Astrocyte (in vitro differentiated cells and primary cell): Measurements from ENCODE around the gene SRBD1. TPM values are rescaled to one million over a fixed set of nuclear protein-coding genes. Genes with fewer than 3 reads are reported as not detected.

ENCODE experiments used
- DNase-seq: peaks from one replicate; pipeline ENCODE4 v3.0.0-alpha.2; 2010; ENCODE audit warnings: low read depth
- FAIRE-seq: peaks from 2 replicates; lab custom pipeline; 2011; peaks lifted over from hg19 to GRCh38; lab: Jason Lieb, UNC
- H2AFZ ChIP-seq: 2 replicates; pipeline ENCODE4 v1.6.0; 2012; ENCODE audit warnings: low read depth, low read length, inconsistent platforms
- H3K27ac ChIP-seq: 2 replicates; pipeline ENCODE4 v1.5.1; 2011; ENCODE audit warnings: low read depth, low read length, inconsistent platforms
- H3K27me3 ChIP-seq: 2 replicates; pipeline ENCODE4 v1.6.0; 2011; ENCODE audit warnings: low read length, inconsistent platforms; ENCODE audit not compliant: insufficient read depth
- H3K36me3 ChIP-seq: 2 replicates; pipeline ENCODE4 v1.5.1; 2011; ENCODE audit warnings: low read length, inconsistent platforms; ENCODE audit not compliant: insufficient read depth
- H3K4me1 ChIP-seq: 2 replicates; pipeline ENCODE4 v1.5.1; 2011; ENCODE audit warnings: low read length, inconsistent platforms; ENCODE audit not compliant: insufficient read depth
- H3K4me2 ChIP-seq: 2 replicates; pipeline ENCODE4 v1.6.0; 2012; ENCODE audit warnings: low read length, inconsistent platforms
- H3K4me3 ChIP-seq: 2 replicates; pipeline ENCODE4 v1.5.1; 2011; ENCODE audit warnings: low read depth, mild to moderate bottlenecking, low read length, inconsistent platforms; ENCODE audit not compliant: insufficient read depth
- H3K79me2 ChIP-seq: 2 replicates; pipeline ENCODE4 v1.6.0; 2012; ENCODE audit warnings: mild to moderate bottlenecking, low read length, inconsistent platforms; ENCODE audit not compliant: insufficient read depth
- H3K9ac ChIP-seq: 2 replicates; pipeline ENCODE4 v1.6.0; 2012; ENCODE audit warnings: mild to moderate bottlenecking, low read length, inconsistent platforms
- H3K9me3 ChIP-seq: 2 replicates; pipeline ENCODE4 v1.5.1; 2012; ENCODE audit warnings: low read depth, mild to moderate bottlenecking, low read length, inconsistent platforms; ENCODE audit not compliant: insufficient read depth
- H4K20me1 ChIP-seq: 2 replicates; pipeline ENCODE4 v1.6.0; 2012; ENCODE audit warnings: low read length, inconsistent platforms; ENCODE audit not compliant: insufficient read depth
- H3K27ac Mint-ChIP-seq: one replicate; pipeline ENCODE4 v1.8.0; 2021; ENCODE audit warnings: mild to moderate bottlenecking, mixed read lengths; ENCODE audit not compliant: unreplicated experiment
- H3K27me3 Mint-ChIP-seq: one replicate; pipeline ENCODE4 v1.8.0; 2021; ENCODE audit warnings: low read depth, mixed read lengths; ENCODE audit not compliant: unreplicated experiment
- H3K36me3 Mint-ChIP-seq: one replicate; pipeline ENCODE4 v1.8.0; 2021; ENCODE audit warnings: low read depth, mixed read lengths; ENCODE audit not compliant: unreplicated experiment
- H3K4me1 Mint-ChIP-seq: one replicate; pipeline ENCODE4 v1.8.0; 2021; ENCODE audit warnings: low read depth, mixed read lengths; ENCODE audit not compliant: unreplicated experiment
- H3K4me3 Mint-ChIP-seq: one replicate; pipeline ENCODE4 v1.8.0; 2021; ENCODE audit warnings: mild to moderate bottlenecking, moderate library complexity, mixed read lengths; ENCODE audit not compliant: unreplicated experiment
- H3K9me3 Mint-ChIP-seq: one replicate; pipeline ENCODE4 v1.8.0; 2021; ENCODE audit warnings: mild to moderate bottlenecking, mixed read lengths; ENCODE audit not compliant: unreplicated experiment
- EZH2 ChIP-seq: IDR thresholded peaks from 2 replicates; pipeline ENCODE4 v1.6.1; 2012; ENCODE audit warnings: mild to moderate bottlenecking, low read length, inconsistent platforms; ENCODE audit not compliant: insufficient read depth
- total RNA-seq: library from RNA; stranded (reverse); gene quantifications from 2 replicates; pipeline ENCODE4 v1.2.1, GENCODE V29; 2021
- TF ChIP-seq, protein P1 (sequence below): IDR thresholded peaks from 2 replicates; pipeline ENCODE4 v1.5.1; 2011; ENCODE audit warnings: low read depth, mild to moderate bottlenecking, inconsistent platforms, low read length, moderate library complexity; ENCODE audit not compliant: insufficient read depth

The SRBD1 gene
- total RNA-seq, 1 donor from 2014 or later = 9.3 TPM

DNA sequence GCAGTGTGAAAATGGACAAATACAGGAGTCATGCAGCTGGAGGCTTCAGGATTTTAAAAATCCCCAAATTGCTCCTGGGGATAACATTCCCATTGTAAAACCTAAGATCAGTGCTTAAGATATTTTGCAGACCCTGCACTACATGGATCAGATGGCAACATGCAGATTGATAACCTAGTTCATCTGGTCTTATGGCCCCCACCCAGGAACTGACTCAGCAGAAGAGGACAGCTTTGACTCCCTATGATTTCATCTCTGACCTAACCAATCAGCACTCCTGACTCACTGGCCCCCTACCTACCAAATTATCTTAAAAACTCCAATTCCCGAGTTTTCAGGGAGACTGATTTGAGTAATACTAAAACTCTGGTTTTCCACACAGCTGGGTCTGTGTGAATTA, 20.0 kb downstream of the SRBD1 start:
- TF ChIP-seq, protein P1, sequence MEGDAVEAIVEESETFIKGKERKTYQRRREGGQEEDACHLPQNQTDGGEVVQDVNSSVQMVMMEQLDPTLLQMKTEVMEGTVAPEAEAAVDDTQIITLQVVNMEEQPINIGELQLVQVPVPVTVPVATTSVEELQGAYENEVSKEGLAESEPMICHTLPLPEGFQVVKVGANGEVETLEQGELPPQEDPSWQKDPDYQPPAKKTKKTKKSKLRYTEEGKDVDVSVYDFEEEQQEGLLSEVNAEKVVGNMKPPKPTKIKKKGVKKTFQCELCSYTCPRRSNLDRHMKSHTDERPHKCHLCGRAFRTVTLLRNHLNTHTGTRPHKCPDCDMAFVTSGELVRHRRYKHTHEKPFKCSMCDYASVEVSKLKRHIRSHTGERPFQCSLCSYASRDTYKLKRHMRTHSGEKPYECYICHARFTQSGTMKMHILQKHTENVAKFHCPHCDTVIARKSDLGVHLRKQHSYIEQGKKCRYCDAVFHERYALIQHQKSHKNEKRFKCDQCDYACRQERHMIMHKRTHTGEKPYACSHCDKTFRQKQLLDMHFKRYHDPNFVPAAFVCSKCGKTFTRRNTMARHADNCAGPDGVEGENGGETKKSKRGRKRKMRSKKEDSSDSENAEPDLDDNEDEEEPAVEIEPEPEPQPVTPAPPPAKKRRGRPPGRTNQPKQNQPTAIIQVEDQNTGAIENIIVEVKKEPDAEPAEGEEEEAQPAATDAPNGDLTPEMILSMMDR = no peak
- TF ChIP-seq EZH2 = no peak
- H3K36me3 ChIP-seq = no peaks in the 10 kb centered on the region
- no peak overlapping the region for H3K4me3 ChIP-seq
- no peak overlapping the region for H3K4me3 Mint-ChIP-seq
- H3K79me2 ChIP-seq = peaks cover 18% of the 10 kb centered on the region
- peaks cover 10% of the 10 kb centered on the region for H3K4me1 ChIP-seq
- H3K9me3 Mint-ChIP-seq = no peaks in the 10 kb centered on the region
- peak overlapping the region; percentile 5 for H3K4me2 ChIP-seq
- H2AFZ ChIP-seq = no peak overlapping the region
- H4K20me1 ChIP-seq = peaks cover 17% of the 10 kb centered on the region
- H3K9ac ChIP-seq = no peak overlapping the region
- no peak for FAIRE-seq
- no peak overlapping the region for H3K27ac Mint-ChIP-seq
- DNase-seq = no peak
- H3K27me3 Mint-ChIP-seq = no peaks in the 10 kb centered on the region
- peaks cover 2% of the 10 kb centered on the region for H3K36me3 Mint-ChIP-seq
- no peaks in the 10 kb centered on the region for H3K27me3 ChIP-seq
- no peaks in the 10 kb centered on the region for H3K9me3 ChIP-seq
- peaks cover 4% of the 10 kb centered on the region for H3K4me1 Mint-ChIP-seq
- no peak overlapping the region for H3K27ac ChIP-seq

DNA sequence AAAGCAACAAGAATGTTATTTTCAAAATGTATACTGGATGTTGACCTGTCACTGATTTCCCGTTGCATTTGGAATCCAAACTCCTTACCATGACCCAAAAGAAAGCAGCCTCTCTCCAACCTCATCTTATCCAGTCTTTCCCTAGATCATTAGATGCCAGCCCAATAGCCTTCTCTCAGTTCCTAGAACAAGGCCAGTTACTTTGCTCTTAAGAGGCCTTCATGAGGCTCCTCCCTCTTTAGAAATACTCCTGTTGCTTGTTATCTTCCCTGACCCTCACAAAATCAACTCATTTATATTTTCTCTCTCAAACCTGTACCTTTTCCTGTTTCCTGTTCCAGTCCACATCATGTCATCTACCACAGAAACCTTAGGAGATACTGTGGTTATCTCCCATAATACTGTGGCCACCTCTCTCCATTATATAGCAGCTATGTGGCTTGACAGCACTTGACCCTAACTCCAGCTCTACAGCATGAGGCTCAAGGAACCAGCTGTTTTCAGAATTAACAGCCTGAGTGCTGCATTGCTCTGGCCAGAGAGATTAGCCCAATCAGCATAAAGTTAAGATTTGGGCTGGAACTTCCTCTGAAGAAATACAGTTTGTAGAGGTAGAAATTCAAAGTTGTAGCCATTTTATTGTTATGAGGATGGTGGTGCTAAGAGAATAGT, 22.8 kb downstream of the SRBD1 start:
- H3K27ac Mint-ChIP-seq = no peak overlapping the region
- no peak overlapping the region for H3K4me3 ChIP-seq
- no peak overlapping the region for H3K4me2 ChIP-seq
- peaks cover 19% of the 10 kb centered on the region for H4K20me1 ChIP-seq
- H3K4me1 ChIP-seq = peaks cover 6% of the 10 kb centered on the region
- H3K36me3 ChIP-seq = no peaks in the 10 kb centered on the region
- peaks cover 9% of the 10 kb centered on the region for H3K79me2 ChIP-seq
- no peaks in the 10 kb centered on the region for H3K9me3 Mint-ChIP-seq
- H3K27ac ChIP-seq = no peak overlapping the region
- no peak for TF ChIP-seq EZH2
- TF ChIP-seq, protein P1 = no peak
- H3K9me3 ChIP-seq = no peaks in the 10 kb centered on the region
- no peaks in the 10 kb centered on the region for H3K27me3 Mint-ChIP-seq
- H2AFZ ChIP-seq = no peak overlapping the region
- FAIRE-seq (no peak), DNase-seq (no peak)
- H3K36me3 Mint-ChIP-seq = peaks cover 2% of the 10 kb centered on the region
- H3K4me3 Mint-ChIP-seq = no peak overlapping the region
- no peaks in the 10 kb centered on the region for H3K4me1 Mint-ChIP-seq
- no peak overlapping the region for H3K9ac ChIP-seq
- H3K27me3 ChIP-seq = no peaks in the 10 kb centered on the region

DNA sequence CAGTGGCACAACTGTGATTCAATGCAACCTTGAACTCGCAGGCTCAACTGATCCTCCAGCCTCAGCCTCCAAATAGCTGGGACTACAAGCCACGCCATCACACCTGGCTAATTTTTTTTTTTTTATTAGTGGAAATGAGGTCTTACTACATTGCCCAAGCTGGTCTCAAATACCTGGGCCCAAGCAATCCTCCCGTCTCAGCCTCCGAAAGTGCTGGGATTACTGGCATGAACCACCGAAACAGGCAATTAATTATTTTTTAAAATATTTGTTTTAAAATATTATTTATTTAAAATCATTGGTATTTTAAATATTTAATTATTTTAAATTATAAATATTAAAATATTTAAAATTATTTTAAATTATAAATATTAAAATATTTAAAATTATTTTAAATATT, 24.5 kb downstream of the SRBD1 start:
- no peak overlapping the region for H3K27ac Mint-ChIP-seq
- no peak overlapping the region for H3K4me2 ChIP-seq
- peaks cover 19% of the 10 kb centered on the region for H4K20me1 ChIP-seq
- no peak overlapping the region for H3K4me3 ChIP-seq
- H3K27ac ChIP-seq = no peak overlapping the region
- no peaks in the 10 kb centered on the region for H3K27me3 Mint-ChIP-seq
- H3K4me1 ChIP-seq = peaks cover 6% of the 10 kb centered on the region
- peaks cover 2% of the 10 kb centered on the region for H3K36me3 Mint-ChIP-seq
- no peak overlapping the region for H3K9ac ChIP-seq
- no peaks in the 10 kb centered on the region for H3K27me3 ChIP-seq
- no peak overlapping the region for H2AFZ ChIP-seq
- no peak overlapping the region for H3K4me3 Mint-ChIP-seq
- FAIRE-seq (no peak), DNase-seq (no peak)
- H3K9me3 Mint-ChIP-seq = no peaks in the 10 kb centered on the region
- H3K36me3 ChIP-seq = no peaks in the 10 kb centered on the region
- H3K79me2 ChIP-seq = peaks cover 5% of the 10 kb centered on the region
- no peaks in the 10 kb centered on the region for H3K9me3 ChIP-seq
- TF ChIP-seq, protein P1 = no peak
- TF ChIP-seq EZH2 = no peak
- no peaks in the 10 kb centered on the region for H3K4me1 Mint-ChIP-seq
